Osteoblast (primary cell): ENCODE data around the gene DSCAML1. TPM values are rescaled to one million over a fixed set of nuclear protein-coding genes. Genes with fewer than 3 reads are reported as not detected.
A peak's percentile ranks its signal among the peaks of the same experiment; 100 is the strongest.

Source experiments
- DNase-seq: peaks from one replicate; pipeline ENCODE4 v3.0.0; 2011; ENCODE audit warnings: low spot score, mixed read lengths; ENCODE audit not compliant: insufficient read length; ENCODE audit errors: missing footprints
- H2AFZ ChIP-seq: 2 replicates; pipeline ENCODE4 v1.6.0; 2011; ENCODE audit warnings: mild to moderate bottlenecking, low read length
- H3K27ac ChIP-seq: 2 replicates; pipeline ENCODE4 v1.5.1; 2011; ENCODE audit warnings: mild to moderate bottlenecking, low read depth, low read length, moderate library complexity
- H3K27me3 ChIP-seq: 2 replicates; pipeline ENCODE4 v1.6.0; 2012; ENCODE audit warnings: mild to moderate bottlenecking, control low read depth, inconsistent platforms, low read length, moderate library complexity; ENCODE audit not compliant: insufficient read depth
- H3K36me3 ChIP-seq: 2 replicates; pipeline ENCODE4 v1.5.1; 2011; ENCODE audit warnings: mild to moderate bottlenecking, low read length, control low read depth, moderate library complexity; ENCODE audit not compliant: insufficient read depth
- H3K4me1 ChIP-seq: 2 replicates; pipeline ENCODE4 v1.5.1; 2011; ENCODE audit warnings: mild to moderate bottlenecking, low read length, control low read depth, moderate library complexity; ENCODE audit not compliant: insufficient read depth
- H3K4me2 ChIP-seq: 2 replicates; pipeline ENCODE4 v1.6.0; 2011; ENCODE audit warnings: mild to moderate bottlenecking, low read length; ENCODE audit not compliant: insufficient read depth
- H3K4me3 ChIP-seq: fragments of 200-600 bp; sonication (generic); 3 replicates; pipeline ENCODE4 v1.5.1; 2012; ENCODE audit warnings: mild to moderate bottlenecking, low read length, inconsistent platforms; ENCODE audit not compliant: insufficient read depth
- H3K79me2 ChIP-seq: 2 replicates; pipeline ENCODE4 v1.6.0; 2012; ENCODE audit warnings: mild to moderate bottlenecking, low read length, control low read depth, inconsistent platforms; ENCODE audit not compliant: insufficient read depth
- H3K9me3 ChIP-seq: 2 replicates; pipeline ENCODE4 v1.5.1; 2011; ENCODE audit warnings: low read depth, low read length, control low read depth
- H4K20me1 ChIP-seq: 2 replicates; pipeline ENCODE4 v1.6.0; 2012; ENCODE audit warnings: mild to moderate bottlenecking, low read length, control low read depth; ENCODE audit not compliant: insufficient read depth
- total RNA-seq: library from RNA; depleted of rRNA; stranded (reverse); fragments of >200 nt; gene quantifications from 2 replicates; pipeline ENCODE4 v1.2.3, GENCODE V29; 2012
- TF ChIP-seq, protein P1 (sequence below): IDR thresholded peaks from 2 replicates; pipeline ENCODE4 v1.5.1; 2011; ENCODE audit warnings: mild to moderate bottlenecking, low read depth, low read length, moderate library complexity; ENCODE audit errors: extremely low read depth

Gene DSCAML1
- total RNA-seq, 1 donor: not detected

DNA sequence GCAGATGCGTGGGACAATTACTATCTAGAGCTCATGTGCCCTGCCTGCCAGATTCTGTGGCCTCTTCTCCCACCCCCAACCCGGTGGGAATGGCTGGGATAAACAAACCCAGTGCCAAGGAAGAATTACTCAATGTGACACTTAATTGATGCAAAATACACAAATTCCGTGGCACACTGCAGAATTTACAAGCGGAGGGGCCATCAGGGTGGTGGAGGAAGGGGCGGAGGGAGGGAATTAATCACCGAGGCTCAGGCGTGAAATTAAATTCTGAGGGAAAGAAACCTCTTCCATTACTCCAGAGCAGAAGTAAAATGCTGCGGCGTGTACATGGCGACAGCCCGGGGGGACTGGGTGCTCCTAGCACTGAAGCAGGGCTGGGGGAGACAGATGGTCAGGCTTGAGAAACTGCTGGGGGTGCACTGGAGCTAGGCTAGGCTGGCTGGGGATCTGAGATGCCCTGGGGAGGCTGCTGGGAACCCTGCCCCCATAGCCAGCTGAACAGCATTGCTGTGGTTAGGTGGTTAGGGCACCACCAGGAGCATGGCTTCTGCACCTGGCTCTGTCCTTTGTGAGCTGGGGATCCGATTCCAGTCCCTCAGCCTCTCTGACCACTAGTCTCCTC, 268.8 kb downstream of the DSCAML1 start:
- Histone ChIP-seq H3K4me1 (peaks cover 6% of the 10 kb centered on the region), H3K27me3 (peaks cover 11% of the 10 kb centered on the region), H3K4me2 (no peak overlapping the region), H3K9me3 (no peaks in the 10 kb centered on the region), H3K36me3 (no peaks in the 10 kb centered on the region), H3K4me3 (no peak overlapping the region), H3K79me2 (no peaks in the 10 kb centered on the region), H3K27ac (no peak overlapping the region), H2AFZ (no peak overlapping the region), H4K20me1 (no peaks in the 10 kb centered on the region)
- peak; percentile 68 for DNase-seq
- TF ChIP-seq, protein P1, sequence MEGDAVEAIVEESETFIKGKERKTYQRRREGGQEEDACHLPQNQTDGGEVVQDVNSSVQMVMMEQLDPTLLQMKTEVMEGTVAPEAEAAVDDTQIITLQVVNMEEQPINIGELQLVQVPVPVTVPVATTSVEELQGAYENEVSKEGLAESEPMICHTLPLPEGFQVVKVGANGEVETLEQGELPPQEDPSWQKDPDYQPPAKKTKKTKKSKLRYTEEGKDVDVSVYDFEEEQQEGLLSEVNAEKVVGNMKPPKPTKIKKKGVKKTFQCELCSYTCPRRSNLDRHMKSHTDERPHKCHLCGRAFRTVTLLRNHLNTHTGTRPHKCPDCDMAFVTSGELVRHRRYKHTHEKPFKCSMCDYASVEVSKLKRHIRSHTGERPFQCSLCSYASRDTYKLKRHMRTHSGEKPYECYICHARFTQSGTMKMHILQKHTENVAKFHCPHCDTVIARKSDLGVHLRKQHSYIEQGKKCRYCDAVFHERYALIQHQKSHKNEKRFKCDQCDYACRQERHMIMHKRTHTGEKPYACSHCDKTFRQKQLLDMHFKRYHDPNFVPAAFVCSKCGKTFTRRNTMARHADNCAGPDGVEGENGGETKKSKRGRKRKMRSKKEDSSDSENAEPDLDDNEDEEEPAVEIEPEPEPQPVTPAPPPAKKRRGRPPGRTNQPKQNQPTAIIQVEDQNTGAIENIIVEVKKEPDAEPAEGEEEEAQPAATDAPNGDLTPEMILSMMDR: no peak

DNA sequence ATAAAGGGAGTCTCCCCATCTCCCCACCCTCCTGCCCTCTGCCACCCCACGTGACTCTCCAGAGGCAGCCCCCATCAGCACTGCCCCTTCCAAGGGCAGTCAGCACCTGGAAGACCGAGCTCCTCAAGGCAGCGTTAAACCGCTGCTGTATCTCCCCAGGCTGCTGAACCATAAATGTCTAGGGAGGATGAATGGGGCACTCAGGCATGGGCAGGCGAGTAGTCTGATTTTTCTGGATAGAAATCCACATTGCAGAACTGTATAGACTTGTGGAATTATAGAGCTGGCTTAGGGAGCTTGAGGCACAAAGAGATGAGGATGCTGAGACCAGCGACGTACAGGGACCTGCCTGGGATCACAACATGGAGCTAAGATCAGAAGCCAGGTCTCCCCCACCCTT, 269.7 kb downstream of the DSCAML1 start:
- no peaks in the 10 kb centered on the region for H3K79me2 ChIP-seq
- H3K27ac ChIP-seq: no peak overlapping the region
- TF ChIP-seq, protein P1: no peak
- H3K27me3 ChIP-seq: peaks cover 11% of the 10 kb centered on the region
- H3K4me1 ChIP-seq: peaks cover 6% of the 10 kb centered on the region
- H3K36me3 ChIP-seq: no peaks in the 10 kb centered on the region
- H3K4me2 ChIP-seq: no peak overlapping the region
- H4K20me1 ChIP-seq: no peaks in the 10 kb centered on the region
- no peaks in the 10 kb centered on the region for H3K9me3 ChIP-seq
- H2AFZ ChIP-seq: no peak overlapping the region
- no peak overlapping the region for H3K4me3 ChIP-seq
- DNase-seq: no peak

DNA sequence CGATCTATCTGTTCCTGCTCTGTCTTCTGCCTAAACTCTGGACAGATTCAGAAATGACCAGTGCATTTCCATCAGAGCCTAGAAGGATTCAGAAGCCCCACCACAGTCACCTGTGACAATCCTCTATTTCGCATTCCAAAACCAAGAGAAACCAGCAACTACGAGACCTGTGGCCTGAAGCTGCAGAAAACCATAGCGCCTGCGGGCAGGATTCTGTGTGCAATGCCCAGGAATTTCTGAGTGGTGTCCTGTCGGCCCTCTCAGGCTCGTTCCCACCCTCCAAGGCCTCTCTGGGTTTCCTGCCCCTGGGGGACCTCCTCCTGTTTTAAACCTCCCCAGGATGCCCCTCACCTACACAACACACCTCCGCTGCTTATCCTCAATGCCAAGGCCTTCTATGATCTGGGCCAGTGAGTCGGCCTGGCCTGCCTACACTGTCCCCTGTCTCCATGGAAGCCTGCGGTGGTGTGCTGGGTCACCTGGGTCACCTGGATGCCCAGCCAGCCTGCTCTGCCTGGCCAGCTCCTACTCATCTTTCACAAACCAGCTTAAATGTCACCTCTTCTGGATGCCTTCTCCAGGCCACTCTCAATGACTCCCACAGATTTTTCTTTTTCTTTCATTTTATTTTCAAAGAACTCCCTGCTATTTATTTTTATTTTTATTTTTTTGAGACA, 271.0 kb downstream of the DSCAML1 start:
- H4K20me1 ChIP-seq: no peaks in the 10 kb centered on the region
- H3K27ac ChIP-seq: no peak overlapping the region
- no peak overlapping the region for H2AFZ ChIP-seq
- no peaks in the 10 kb centered on the region for H3K79me2 ChIP-seq
- peaks cover 11% of the 10 kb centered on the region for H3K27me3 ChIP-seq
- H3K9me3 ChIP-seq: no peaks in the 10 kb centered on the region
- no peaks in the 10 kb centered on the region for H3K36me3 ChIP-seq
- DNase-seq: no peak
- H3K4me1 ChIP-seq: peaks cover 6% of the 10 kb centered on the region
- H3K4me2 ChIP-seq: no peak overlapping the region
- H3K4me3 ChIP-seq: no peak overlapping the region
- TF ChIP-seq, protein P1: no peak

DNA sequence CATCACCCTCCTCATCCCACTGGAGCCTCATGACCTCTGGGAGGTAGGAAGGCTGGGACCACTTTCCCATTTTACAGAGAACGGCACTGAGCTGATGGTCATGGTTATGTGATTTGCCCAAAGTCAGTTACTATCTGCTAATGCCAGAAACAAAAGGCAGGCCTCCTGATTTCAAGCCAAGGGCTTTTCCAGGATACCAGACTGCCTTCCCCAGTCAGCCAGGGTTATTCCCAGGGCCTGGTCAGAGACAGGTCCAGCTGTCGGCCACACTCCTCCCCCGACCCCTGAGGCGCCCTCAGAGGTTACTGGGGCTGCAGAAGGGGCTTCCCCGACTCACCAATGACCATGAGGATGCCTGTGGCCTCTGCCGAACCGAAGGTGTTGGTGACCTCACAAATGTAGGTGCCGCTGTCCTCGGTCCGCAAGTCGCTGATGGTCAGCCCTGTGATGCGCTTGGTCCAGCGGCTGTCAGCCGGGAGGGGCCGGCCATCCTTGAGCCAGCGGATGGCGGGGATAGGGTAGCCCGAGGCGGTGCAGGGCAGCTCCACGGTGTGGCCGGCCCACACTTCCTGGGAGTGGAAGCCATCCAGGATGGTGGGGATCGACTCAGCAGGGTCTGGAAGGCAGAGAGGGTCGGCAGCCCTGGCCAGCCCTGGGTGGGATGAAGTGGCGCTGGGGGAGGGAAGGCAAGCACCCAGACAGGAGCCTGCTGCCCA, 272.4 kb downstream of the DSCAML1 start:
- H3K27ac ChIP-seq: no peak overlapping the region
- no peak overlapping the region for H2AFZ ChIP-seq
- peaks cover 11% of the 10 kb centered on the region for H3K27me3 ChIP-seq
- H3K79me2 ChIP-seq: no peaks in the 10 kb centered on the region
- TF ChIP-seq, protein P1: no peak
- H3K4me1 ChIP-seq: peaks cover 6% of the 10 kb centered on the region
- no peak for DNase-seq
- H3K4me3 ChIP-seq: no peak overlapping the region
- H4K20me1 ChIP-seq: no peaks in the 10 kb centered on the region
- no peak overlapping the region for H3K4me2 ChIP-seq
- no peaks in the 10 kb centered on the region for H3K9me3 ChIP-seq
- no peaks in the 10 kb centered on the region for H3K36me3 ChIP-seq
